IMR-90 (cell line): Measurements from ENCODE around the gene ALDH1A2. TPM values are rescaled to one million over a fixed set of nuclear protein-coding genes. Genes with fewer than 3 reads are reported as not detected.

Source experiments
- ATAC-seq: fragments of 200-7000 bp; cut with Tn5 transposase; 2 replicates; pipeline ENCODE4 v1.9.1; 2020; ENCODE audit warnings: low read depth, mild to moderate bottlenecking, moderate library complexity
- BruUV-seq: library from RNA; stranded (reverse); fragments of 400-500 nt; replicated peaks from 2 replicates; lab custom pipeline; 2021; lab: Mats Ljungman, UMichigan
- CTCF ChIA-PET: fragments of 300-600 bp; formaldehyde crosslinking; extraction: SDS; loops from one replicate; lab custom pipeline; 2021; ENCODE audit warnings: antibody characterized with exemption; lab: Yijun Ruan, JAX
- POLR2A ChIA-PET: fragments of 300-600 bp; sonication (Branson Sonifier 250); formaldehyde crosslinking; loops from one replicate; lab custom pipeline; 2022; ENCODE audit warnings: antibody characterized with exemption; ENCODE audit not compliant: unreplicated experiment; lab: Charles Lee
- DNase-seq: peaks from one replicate; pipeline ENCODE4 v3.0.0; 2013
- H2AFZ ChIP-seq: replicated peaks from 2 replicates; pipeline ENCODE3; 2013; ENCODE audit warnings: low read length, mild to moderate bottlenecking; ENCODE audit not compliant: poor library complexity
- H2AK5ac ChIP-seq: 2 replicates; pipeline ENCODE4 v1.6.1; 2013; ENCODE audit warnings: low read depth, low read length, inconsistent platforms
- H2AK9ac ChIP-seq: replicated peaks from 2 replicates; pipeline ENCODE3; 2013; ENCODE audit warnings: mild to moderate bottlenecking, low read depth, low read length, moderate library complexity; ENCODE audit not compliant: poor library complexity
- H2BK120ac ChIP-seq: 2 replicates; pipeline ENCODE4 v1.6.1; 2013; ENCODE audit warnings: low read depth, low read length, inconsistent platforms
- H2BK15ac ChIP-seq: 3 replicates; pipeline ENCODE4 v1.6.1; 2013; ENCODE audit warnings: low read depth, low read length, inconsistent platforms
- H2BK20ac ChIP-seq: 2 replicates; pipeline ENCODE4 v1.6.1; 2013; ENCODE audit warnings: low read depth, mild to moderate bottlenecking, inconsistent platforms, low read length, moderate library complexity
- H2BK5ac ChIP-seq: 2 replicates; pipeline ENCODE4 v1.6.1; 2013; ENCODE audit warnings: mild to moderate bottlenecking, low read depth, low read length, inconsistent platforms; ENCODE audit not compliant: poor library complexity, severe bottlenecking
- H3K14ac ChIP-seq: replicated peaks from 2 replicates; pipeline ENCODE4 v1.6.1; 2013; ENCODE audit warnings: low read depth, low read length, inconsistent platforms
- H3K18ac ChIP-seq: 2 replicates; pipeline ENCODE4 v1.6.1; 2013; ENCODE audit warnings: low read depth, low read length, control low read depth
- H3K23ac ChIP-seq: 2 replicates; pipeline ENCODE4 v1.6.1; 2013; ENCODE audit warnings: low read depth, low read length, inconsistent platforms
- H3K27ac ChIP-seq: 2 replicates; pipeline ENCODE4 v1.5.1; 2013; ENCODE audit warnings: mild to moderate bottlenecking, control low read depth, low read length; ENCODE audit not compliant: insufficient read depth
- H3K27me3 ChIP-seq: 2 replicates; pipeline ENCODE4 v1.6.1; 2013; ENCODE audit warnings: low read length; ENCODE audit not compliant: control insufficient read depth, insufficient read depth
- H3K36me3 ChIP-seq: 2 replicates; pipeline ENCODE4 v1.6.1; 2013; ENCODE audit warnings: low read length, mixed read lengths; ENCODE audit not compliant: control insufficient read depth, insufficient read depth
- H3K4ac ChIP-seq: 2 replicates; pipeline ENCODE4 v1.6.1; 2013; ENCODE audit warnings: low read depth, low read length, inconsistent platforms
- H3K4me1 ChIP-seq: 2 replicates; pipeline ENCODE4 v1.6.1; 2013; ENCODE audit warnings: low read length, mixed read lengths; ENCODE audit not compliant: control insufficient read depth, insufficient read depth
- H3K4me2 ChIP-seq: 2 replicates; pipeline ENCODE4 v1.6.1; 2013; ENCODE audit warnings: low read depth, mild to moderate bottlenecking, control low read depth, low read length, moderate library complexity
- H3K4me3 ChIP-seq: 2 replicates; pipeline ENCODE4 v1.5.1; 2013; ENCODE audit warnings: low read depth, mild to moderate bottlenecking, control low read depth, low read length, moderate library complexity; ENCODE audit not compliant: insufficient read depth
- H3K56ac ChIP-seq: 2 replicates; pipeline ENCODE4 v1.6.1; 2013; ENCODE audit warnings: low read length, inconsistent platforms; ENCODE audit not compliant: insufficient read depth; ENCODE audit errors: extremely low read depth
- H3K79me1 ChIP-seq, 2 experiments: 2 replicates each; pipeline ENCODE4 v1.6.1; 2013; ENCODE audit warnings: low read length in 2 of 2, inconsistent platforms in 1 of 2, low read depth in 1 of 2
- H3K9ac ChIP-seq: 2 replicates; pipeline ENCODE4 v1.6.1; 2013; ENCODE audit warnings: low read depth, low read length, control low read depth
- H3K9me1 ChIP-seq: 2 replicates; pipeline ENCODE4 v1.6.1; 2013; ENCODE audit warnings: low read length, inconsistent platforms; ENCODE audit not compliant: insufficient read depth
- H3K9me3 ChIP-seq: 2 replicates; pipeline ENCODE4 v1.6.1; 2013; ENCODE audit warnings: low read length; ENCODE audit not compliant: control insufficient read depth, insufficient read depth
- H4K20me1 ChIP-seq: 2 replicates; pipeline ENCODE4 v1.6.1; 2013; ENCODE audit warnings: low read length, inconsistent platforms; ENCODE audit not compliant: insufficient read depth
- H4K5ac ChIP-seq: 2 replicates; pipeline ENCODE4 v1.6.1; 2013; ENCODE audit warnings: mild to moderate bottlenecking, low read depth, low read length, control low read depth
- H4K8ac ChIP-seq, 2 experiments: 2 replicates each; pipeline ENCODE4 v1.6.1; 2013; ENCODE audit warnings: low read depth in 2 of 2, low read length in 2 of 2, control low read depth in 1 of 2, inconsistent platforms in 1 of 2
- H4K91ac ChIP-seq: 2 replicates; pipeline ENCODE4 v1.6.1; 2013; ENCODE audit warnings: low read depth, low read length, inconsistent platforms; ENCODE audit not compliant: insufficient read depth
- CHD1 ChIP-seq: IDR thresholded peaks from 2 replicates; pipeline ENCODE4 v1.6.1; 2012; ENCODE audit warnings: low read depth, low read length, improper control_type of control experiment
- MAZ ChIP-seq: IDR thresholded peaks from 2 replicates; pipeline ENCODE4 v1.6.1; 2012; ENCODE audit warnings: low read depth, mild to moderate bottlenecking, low read length, improper control_type of control experiment, moderate library complexity, borderline replicate concordance
- WGBS, 2 experiments: methylation state at CpG; one replicate each; pipeline versions ENCODE4 v1.1.5 to v1.1.7; 2013; ENCODE audit warnings: missing lambda C conversion rate in 2 of 2; ENCODE audit not compliant: insufficient read length in 1 of 2; ENCODE audit errors: extremely low coverage in 2 of 2; 5-methylcytosine and 5-hydroxymethylcytosine counted together
- dilution Hi-C: fragments of 300-500 bp; cut with HindIII; formaldehyde crosslinking; loops from one replicate; pipeline ENCODE4 v1.14.3; 2018; ENCODE audit warnings: low sequenced_read_pairs; ENCODE audit not compliant: unreplicated experiment
- in situ Hi-C: fragments of 300-500 bp; cut with MboI; formaldehyde crosslinking; loops from 3 replicates; pipeline ENCODE4 v1.14.3; 2019; ENCODE audit warnings: low sequenced_read_pairs, inconsistent platforms, mixed read lengths
- intact Hi-C: fragments of 100-400 bp; cut with micrococcal nuclease; formaldehyde crosslinking; loops from 2 replicates; pipeline ENCODE4 v1.10.0; 2022
- polyA plus RNA-seq, 3 experiments: library from polyadenylated mRNA; depleted of rRNA; stranded (reverse); fragments of >200 nt; gene quantifications; 2 replicates each; pipeline ENCODE4 v1.2.3, GENCODE V29; 2012; ENCODE audit warnings: low replicate concordance in 1 of 3
- total RNA-seq: library from RNA; depleted of rRNA; stranded (reverse); fragments of >200 nt; gene quantifications from 2 replicates; pipeline ENCODE4 v1.2.3, GENCODE V29; 2012
- TF ChIP-seq, protein P1 (sequence below): conservative IDR thresholded peaks from 2 replicates; pipeline ENCODE4 v1.5.1; 2012; ENCODE audit warnings: mild to moderate bottlenecking, low read depth, low read length, improper control_type of control experiment
- TF ChIP-seq, protein P2 (sequence below): fragments of 150-350 bp; IDR thresholded peaks from 2 replicates; pipeline ENCODE4 v1.6.1; 2016; ENCODE audit warnings: low read depth, mild to moderate bottlenecking, low read length, moderate library complexity, borderline replicate concordance

The ALDH1A2 gene
- total and polyA plus RNA-seq, 2 of the 4 experiments (the other 2 are of a cell fraction), result not detected

DNA sequence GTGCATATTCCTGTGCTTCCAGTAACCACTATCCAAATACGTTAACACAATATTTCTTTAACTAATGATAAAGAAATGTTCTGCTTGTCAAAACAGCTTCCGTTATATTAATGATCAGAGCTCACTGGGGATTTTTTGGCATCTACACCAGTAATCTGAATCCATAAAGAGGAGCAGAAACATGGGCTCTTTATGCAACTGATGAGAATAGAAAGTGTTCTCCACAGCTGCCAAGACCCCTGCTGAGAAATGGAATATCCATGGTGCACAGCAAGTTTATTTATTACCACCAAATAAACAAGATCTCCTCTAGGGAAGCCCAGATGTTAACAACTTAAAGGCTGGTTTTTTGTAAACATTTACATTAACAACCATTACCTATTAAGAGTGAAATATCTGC, 54.5 kb downstream of the ALDH1A2 start:
- no peak overlapping the region for H3K9ac ChIP-seq
- ATAC-seq, result no peak
- TF ChIP-seq, protein P1, sequence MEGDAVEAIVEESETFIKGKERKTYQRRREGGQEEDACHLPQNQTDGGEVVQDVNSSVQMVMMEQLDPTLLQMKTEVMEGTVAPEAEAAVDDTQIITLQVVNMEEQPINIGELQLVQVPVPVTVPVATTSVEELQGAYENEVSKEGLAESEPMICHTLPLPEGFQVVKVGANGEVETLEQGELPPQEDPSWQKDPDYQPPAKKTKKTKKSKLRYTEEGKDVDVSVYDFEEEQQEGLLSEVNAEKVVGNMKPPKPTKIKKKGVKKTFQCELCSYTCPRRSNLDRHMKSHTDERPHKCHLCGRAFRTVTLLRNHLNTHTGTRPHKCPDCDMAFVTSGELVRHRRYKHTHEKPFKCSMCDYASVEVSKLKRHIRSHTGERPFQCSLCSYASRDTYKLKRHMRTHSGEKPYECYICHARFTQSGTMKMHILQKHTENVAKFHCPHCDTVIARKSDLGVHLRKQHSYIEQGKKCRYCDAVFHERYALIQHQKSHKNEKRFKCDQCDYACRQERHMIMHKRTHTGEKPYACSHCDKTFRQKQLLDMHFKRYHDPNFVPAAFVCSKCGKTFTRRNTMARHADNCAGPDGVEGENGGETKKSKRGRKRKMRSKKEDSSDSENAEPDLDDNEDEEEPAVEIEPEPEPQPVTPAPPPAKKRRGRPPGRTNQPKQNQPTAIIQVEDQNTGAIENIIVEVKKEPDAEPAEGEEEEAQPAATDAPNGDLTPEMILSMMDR, result no peak
- TF ChIP-seq MAZ (no peak), CHD1 (no peak)
- TF ChIP-seq, protein P2, sequence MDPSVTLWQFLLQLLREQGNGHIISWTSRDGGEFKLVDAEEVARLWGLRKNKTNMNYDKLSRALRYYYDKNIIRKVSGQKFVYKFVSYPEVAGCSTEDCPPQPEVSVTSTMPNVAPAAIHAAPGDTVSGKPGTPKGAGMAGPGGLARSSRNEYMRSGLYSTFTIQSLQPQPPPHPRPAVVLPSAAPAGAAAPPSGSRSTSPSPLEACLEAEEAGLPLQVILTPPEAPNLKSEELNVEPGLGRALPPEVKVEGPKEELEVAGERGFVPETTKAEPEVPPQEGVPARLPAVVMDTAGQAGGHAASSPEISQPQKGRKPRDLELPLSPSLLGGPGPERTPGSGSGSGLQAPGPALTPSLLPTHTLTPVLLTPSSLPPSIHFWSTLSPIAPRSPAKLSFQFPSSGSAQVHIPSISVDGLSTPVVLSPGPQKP, result no peak
- no peaks in the 10 kb centered on the region for H3K79me1 ChIP-seq
- DNase-seq, result no peak
- H4K8ac ChIP-seq, result no peak overlapping the region
- dilution Hi-C loops, result no loop called here
- no peaks in the 10 kb centered on the region for H3K4me1 ChIP-seq
- no peak overlapping the region for H3K18ac ChIP-seq
- H3K27me3 ChIP-seq, result peaks cover 2% of the 10 kb centered on the region; the same call in 1 of the 2 replicates
- no peak overlapping the region for H3K27ac ChIP-seq
- no peak overlapping the region for H4K91ac ChIP-seq
- H3K4me2 ChIP-seq, result no peak overlapping the region
- no peak overlapping the region for H3K56ac ChIP-seq
- no peak overlapping the region for H3K14ac ChIP-seq
- intact Hi-C loops, result no loop called here
- no peak overlapping the region for H2BK5ac ChIP-seq
- H2AFZ ChIP-seq, result no peak overlapping the region
- no peak overlapping the region for H2AK9ac ChIP-seq
- H2AK5ac ChIP-seq, result no peak overlapping the region
- in situ Hi-C loops, result no loop called here
- H2BK120ac ChIP-seq, result no peak overlapping the region
- H3K36me3 ChIP-seq, result no peaks in the 10 kb centered on the region
- H3K4me3 ChIP-seq, result no peak overlapping the region
- BruUV-seq, result no TSS peak
- H4K5ac ChIP-seq, result no peak overlapping the region
- POLR2A ChIA-PET, result no interaction called here
- CTCF ChIA-PET, result no interaction called here
- no peaks in the 10 kb centered on the region for H3K9me1 ChIP-seq
- H2BK20ac ChIP-seq, result no peak overlapping the region
- no peak overlapping the region for H3K4ac ChIP-seq
- no peak overlapping the region for H2BK15ac ChIP-seq
- no peaks in the 10 kb centered on the region for H4K20me1 ChIP-seq
- H3K23ac ChIP-seq, result no peak overlapping the region
- no CpG with 5 or more reads among the region's 2 CpGs for WGBS, 2 experiments
- no peaks in the 10 kb centered on the region for H3K9me3 ChIP-seq
